Esophagus squamous epithelium (tissue), 4 donors: Measurements from ENCODE around the gene COL23A1.

Source experiments
- CTCF ChIP-seq, 6 experiments: fragments of 450-650 bp in 4 of 6; fragments of 200-600 bp in 2 of 6; sonication (generic) in 2 of 6; IDR thresholded peaks; one replicate each; pipeline ENCODE4 v1.5.1; 2016 to 2019; ENCODE audit warnings: antibody characterized with exemption in 6 of 6, mild to moderate bottlenecking in 4 of 6, moderate library complexity in 4 of 6
- POLR2A ChIP-seq, 4 donors: fragments of 450-650 bp; IDR thresholded peaks; one replicate each; pipeline ENCODE4 v1.6.1; 2017; ENCODE audit warnings: antibody characterized with exemption in 4 of 4, mild to moderate bottlenecking in 4 of 4, moderate library complexity in 3 of 4

- TF ChIP-seq CTCF (IDR thresholded peaks at IDR 0.05) (no peak), POLR2A (IDR thresholded peaks at IDR 0.05) (no peak)
Measured at GRCh38 chr5:178555005-178555404, 35.2 kb downstream of the COL23A1 start.
